Fibroblast of lung (primary cell): Measurements from ENCODE around the gene DRC7. TPM values are rescaled to one million over a fixed set of nuclear protein-coding genes. Genes with fewer than 3 reads are reported as not detected.

Experiments used
- DNase-seq, 2 donors: peaks; one replicate each; pipeline versions ENCODE4 v3.0.0 to v3.0.0-alpha.2; 2010; ENCODE audit warnings: low read depth in 2 of 2
- H2AFZ ChIP-seq: 2 replicates; pipeline ENCODE4 v1.5.1; 2012; ENCODE audit warnings: low read length, control low read depth, inconsistent platforms
- H3K27ac ChIP-seq: 2 replicates; pipeline ENCODE4 v1.5.1; 2011; ENCODE audit warnings: low read length, control low read depth; ENCODE audit not compliant: insufficient read depth
- H3K27me3 ChIP-seq: 2 replicates; pipeline ENCODE4 v1.5.1; 2011; ENCODE audit warnings: mild to moderate bottlenecking, low read length; ENCODE audit not compliant: control insufficient read depth, insufficient read depth
- H3K36me3 ChIP-seq: 2 replicates; pipeline ENCODE4 v1.5.1; 2011; ENCODE audit warnings: low read length; ENCODE audit not compliant: control insufficient read depth, insufficient read depth
- H3K4me1 ChIP-seq: 2 replicates; pipeline ENCODE4 v1.5.1; 2011; ENCODE audit warnings: low read length; ENCODE audit not compliant: control insufficient read depth, insufficient read depth; ENCODE audit errors: extremely low read depth
- H3K4me2 ChIP-seq: 2 replicates; pipeline ENCODE4 v1.5.1; 2011; ENCODE audit warnings: low read length, control low read depth; ENCODE audit not compliant: insufficient read depth; ENCODE audit errors: extremely low read depth
- H3K4me3 ChIP-seq, 4 experiments: fragments of 200-600 bp in 1 of 4; sonication (generic) in 1 of 4; replicated peaks in 1 of 4; 2 replicates each; pipeline ENCODE4 v1.5.1; 2011 to 2016; ENCODE audit warnings: low read length in 4 of 4, low read depth in 3 of 4, mild to moderate bottlenecking in 3 of 4, control low read depth in 2 of 4, inconsistent platforms in 1 of 4, mixed read lengths in 1 of 4; ENCODE audit not compliant: insufficient read depth in 1 of 4; ENCODE audit errors: control extremely low read depth in 1 of 4
- H3K79me2 ChIP-seq: 2 replicates; pipeline ENCODE4 v1.5.1; 2012; ENCODE audit warnings: mild to moderate bottlenecking, low read length, inconsistent platforms; ENCODE audit not compliant: control insufficient read depth, insufficient read depth
- H3K9ac ChIP-seq: 2 replicates; pipeline ENCODE4 v1.5.1; 2011; ENCODE audit warnings: mild to moderate bottlenecking, low read length, control low read depth; ENCODE audit not compliant: insufficient read depth
- H3K9me3 ChIP-seq: 2 replicates; pipeline ENCODE4 v1.5.1; 2012; ENCODE audit warnings: low read depth, low read length; ENCODE audit not compliant: control insufficient read depth, insufficient read depth
- H4K20me1 ChIP-seq: 2 replicates; pipeline ENCODE4 v1.5.1; 2011; ENCODE audit warnings: low read length; ENCODE audit not compliant: control insufficient read depth, insufficient read depth; ENCODE audit errors: extremely low read depth
- EZH2 ChIP-seq: IDR thresholded peaks from 2 replicates; pipeline ENCODE4 v1.5.1; 2012; ENCODE audit warnings: low read length, control low read depth, mild to moderate bottlenecking; ENCODE audit errors: missing control alignments
- polyA plus RNA-seq, 2 donors: library from polyadenylated mRNA; depleted of rRNA in 1 of 2; stranded (reverse) in 1 of 2; unstranded in 1 of 2; fragments of >200 nt; gene quantifications; 2 replicates each; pipeline ENCODE4 v1.2.1, GENCODE V29; 2011 to 2012; ENCODE audit warnings: missing spikeins in 1 of 2
- total RNA-seq: library from RNA; depleted of rRNA; stranded (reverse); fragments of >200 nt; gene quantifications from 2 replicates; pipeline ENCODE4 v1.2.1, GENCODE V29; 2014
- TF ChIP-seq, protein P1 (sequence below), 2 donors: IDR thresholded peaks in 1 of 2; conservative IDR thresholded peaks in 1 of 2; 1 replicate in 1 of 2; 2 replicates in 1 of 2; pipeline ENCODE4 v1.5.1; 2011 to 2012; ENCODE audit warnings: low read length in 2 of 2, control low read depth in 1 of 2, inconsistent platforms in 1 of 2, low read depth in 1 of 2, mild to moderate bottlenecking in 1 of 2

The DRC7 gene
- total and polyA plus RNA-seq, 2 donors (not counting 1 experiment from before 2014, with no cell fraction given): not detected

- no peak overlapping the region for H3K4me2 ChIP-seq
- no peaks in the 10 kb centered on the region for H3K27me3 ChIP-seq
- H3K9ac ChIP-seq: no peak overlapping the region
- no peak overlapping the region for H3K4me3 ChIP-seq
- H3K27ac ChIP-seq: no peak overlapping the region
- DNase-seq: no peak
- H2AFZ ChIP-seq: no peak overlapping the region
- no peaks in the 10 kb centered on the region for H4K20me1 ChIP-seq
- H3K79me2 ChIP-seq: no peaks in the 10 kb centered on the region
- H3K9me3 ChIP-seq: no peaks in the 10 kb centered on the region
- TF ChIP-seq EZH2: no peak
- TF ChIP-seq, protein P1, sequence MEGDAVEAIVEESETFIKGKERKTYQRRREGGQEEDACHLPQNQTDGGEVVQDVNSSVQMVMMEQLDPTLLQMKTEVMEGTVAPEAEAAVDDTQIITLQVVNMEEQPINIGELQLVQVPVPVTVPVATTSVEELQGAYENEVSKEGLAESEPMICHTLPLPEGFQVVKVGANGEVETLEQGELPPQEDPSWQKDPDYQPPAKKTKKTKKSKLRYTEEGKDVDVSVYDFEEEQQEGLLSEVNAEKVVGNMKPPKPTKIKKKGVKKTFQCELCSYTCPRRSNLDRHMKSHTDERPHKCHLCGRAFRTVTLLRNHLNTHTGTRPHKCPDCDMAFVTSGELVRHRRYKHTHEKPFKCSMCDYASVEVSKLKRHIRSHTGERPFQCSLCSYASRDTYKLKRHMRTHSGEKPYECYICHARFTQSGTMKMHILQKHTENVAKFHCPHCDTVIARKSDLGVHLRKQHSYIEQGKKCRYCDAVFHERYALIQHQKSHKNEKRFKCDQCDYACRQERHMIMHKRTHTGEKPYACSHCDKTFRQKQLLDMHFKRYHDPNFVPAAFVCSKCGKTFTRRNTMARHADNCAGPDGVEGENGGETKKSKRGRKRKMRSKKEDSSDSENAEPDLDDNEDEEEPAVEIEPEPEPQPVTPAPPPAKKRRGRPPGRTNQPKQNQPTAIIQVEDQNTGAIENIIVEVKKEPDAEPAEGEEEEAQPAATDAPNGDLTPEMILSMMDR (conservative IDR thresholded peaks at IDR 0.05 in 1 of 2, IDR thresholded peaks at IDR 0.05 in 1 of 2; ENCODE audit: low read depth in 1 of 2, low read length in 2 of 2): no peak
- H3K4me1 ChIP-seq: no peaks in the 10 kb centered on the region
- peaks cover 17% of the 10 kb centered on the region for H3K36me3 ChIP-seq
Measured at GRCh38 chr16:57757883-57758282, 63.3 kb downstream of the DRC7 start.

- H3K9ac ChIP-seq: no peak overlapping the region
- H3K9me3 ChIP-seq: no peaks in the 10 kb centered on the region
- H3K27me3 ChIP-seq: no peaks in the 10 kb centered on the region
- H3K4me2 ChIP-seq: no peak overlapping the region
- H2AFZ ChIP-seq: no peak overlapping the region
- H3K4me1 ChIP-seq: no peaks in the 10 kb centered on the region
- H3K36me3 ChIP-seq: peaks cover 17% of the 10 kb centered on the region
- no peaks in the 10 kb centered on the region for H3K79me2 ChIP-seq
- TF ChIP-seq, protein P1 (conservative IDR thresholded peaks at IDR 0.05 in 1 of 2, IDR thresholded peaks at IDR 0.05 in 1 of 2; ENCODE audit: low read depth in 1 of 2, low read length in 2 of 2): no peak
- no peak for TF ChIP-seq EZH2
- H4K20me1 ChIP-seq: no peaks in the 10 kb centered on the region
- no peak overlapping the region for H3K4me3 ChIP-seq
- H3K27ac ChIP-seq: no peak overlapping the region
- DNase-seq: no peak
Measured at GRCh38 chr16:57758331-57759117, 63.9 kb downstream of the DRC7 start.

DNA sequence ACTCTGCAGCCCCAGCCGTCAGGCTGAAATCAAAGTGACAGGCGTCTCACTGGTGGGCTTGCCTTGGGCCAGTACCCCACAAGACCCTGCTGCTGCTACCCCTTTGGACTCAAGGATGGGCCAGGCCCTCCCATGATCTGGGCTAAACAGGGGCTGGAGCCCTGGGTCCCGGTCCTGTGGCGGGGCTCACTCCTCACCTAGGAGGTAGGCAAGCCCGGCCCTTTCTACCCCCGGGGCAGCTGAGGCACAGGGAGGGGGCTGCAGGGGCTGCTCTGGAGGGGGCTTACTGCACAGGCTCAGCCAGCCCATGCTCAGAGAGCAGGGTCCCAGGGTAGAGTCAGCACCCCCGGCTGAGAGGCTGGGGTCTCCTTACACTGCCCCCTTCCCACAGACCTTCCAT lies 64.5 kb downstream of the DRC7 start:
- Histone ChIP-seq H3K36me3 (peaks cover 19% of the 10 kb centered on the region), H3K9ac (no peak overlapping the region), H3K4me1 (peaks cover 2% of the 10 kb centered on the region), H4K20me1 (no peaks in the 10 kb centered on the region), H2AFZ (no peak overlapping the region), H3K4me2 (no peak overlapping the region), H3K79me2 (no peaks in the 10 kb centered on the region), H3K27ac (no peak overlapping the region), H3K4me3 (no peak overlapping the region), H3K27me3 (no peaks in the 10 kb centered on the region), H3K9me3 (no peaks in the 10 kb centered on the region)
- no peak for DNase-seq
- TF ChIP-seq, protein P1 (conservative IDR thresholded peaks at IDR 0.05 in 1 of 2, IDR thresholded peaks at IDR 0.05 in 1 of 2; ENCODE audit: low read depth in 1 of 2, low read length in 2 of 2): no peak
- no peak for TF ChIP-seq EZH2
